Measurements from ENCODE around the gene GSTO1. TPM values are rescaled to one million over a fixed set of nuclear protein-coding genes. Genes with fewer than 3 reads are reported as not detected.

GSTO1 gene
- total RNA-seq, 3 donors from 2014 or later (not counting 1 experiment from before 2014, with no cell fraction given): 27.8 to 38.0 (median 31.5) TPM

DNA sequence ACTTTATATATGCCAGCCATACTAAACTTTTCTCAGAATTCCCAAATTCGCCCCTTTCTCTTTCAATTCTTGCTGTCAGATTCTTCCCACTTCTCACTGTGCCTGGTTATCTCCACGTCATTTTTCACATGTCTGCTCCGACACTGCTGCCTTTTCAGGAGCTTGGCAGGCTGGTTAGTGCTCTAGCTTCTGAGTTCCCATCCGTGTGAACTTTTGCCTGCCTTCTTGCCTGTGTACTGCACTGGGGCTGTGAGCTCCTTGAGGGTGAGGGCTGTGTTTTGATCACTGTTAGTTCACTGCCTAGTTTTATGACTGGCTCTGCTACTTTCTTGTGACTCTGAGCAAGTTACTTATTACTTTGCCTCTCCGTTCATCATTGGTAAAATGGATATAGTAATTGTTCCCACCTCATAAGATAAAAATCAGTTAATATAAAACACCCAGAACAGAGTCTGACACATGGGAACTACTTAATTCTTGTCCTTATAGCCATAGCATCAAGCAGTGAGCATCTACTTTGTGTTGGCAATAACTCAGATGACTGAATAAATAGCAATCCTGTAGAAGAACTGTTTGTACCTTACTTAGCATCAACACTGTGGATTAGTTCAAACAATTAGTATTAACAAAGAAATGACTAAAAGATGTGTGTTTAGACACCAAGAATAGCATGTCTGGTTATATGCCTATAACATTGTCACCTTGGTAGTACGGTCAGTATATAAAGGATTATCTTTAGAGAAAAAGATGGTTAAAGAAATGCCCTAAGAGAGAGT is 5.5 kb downstream of the GSTO1 start:
- Mint-ChIP-seq H3K4me1 (peaks cover 62 to 67% of the 10 kb centered on the region in 2 donors), H3K9me3 (no peaks in the 10 kb centered on the region), H3K27ac (peak overlapping the region; percentile 73 to 82), H3K4me3 (peak overlapping the region; percentile 7), H3K36me3 (peaks cover 18% of the 10 kb centered on the region), H3K27me3 (ENCODE audit: low read depth in 2 of 2) (no peaks in the 10 kb centered on the region)
- Histone ChIP-seq H3K4me3 (ENCODE audit: low read length) (no peak overlapping the region), H3K4me1 (ENCODE audit: control insufficient read depth, insufficient read depth, low read length) (peaks cover 7% of the 10 kb centered on the region), H3K27ac (ENCODE audit: low read length) (peak overlapping the region; percentile 16), H3K27me3 (ENCODE audit: control insufficient read depth, insufficient read depth, low read length) (no peaks in the 10 kb centered on the region), H3K36me3 (ENCODE audit: control insufficient read depth, insufficient read depth, low read length) (peaks cover 68% of the 10 kb centered on the region), H3K9me3 (ENCODE audit: control insufficient read depth, insufficient read depth, low read length) (no peaks in the 10 kb centered on the region)
- DNase-seq (no peak), ATAC-seq (no peak)
- TF ChIP-seq, protein P1, sequence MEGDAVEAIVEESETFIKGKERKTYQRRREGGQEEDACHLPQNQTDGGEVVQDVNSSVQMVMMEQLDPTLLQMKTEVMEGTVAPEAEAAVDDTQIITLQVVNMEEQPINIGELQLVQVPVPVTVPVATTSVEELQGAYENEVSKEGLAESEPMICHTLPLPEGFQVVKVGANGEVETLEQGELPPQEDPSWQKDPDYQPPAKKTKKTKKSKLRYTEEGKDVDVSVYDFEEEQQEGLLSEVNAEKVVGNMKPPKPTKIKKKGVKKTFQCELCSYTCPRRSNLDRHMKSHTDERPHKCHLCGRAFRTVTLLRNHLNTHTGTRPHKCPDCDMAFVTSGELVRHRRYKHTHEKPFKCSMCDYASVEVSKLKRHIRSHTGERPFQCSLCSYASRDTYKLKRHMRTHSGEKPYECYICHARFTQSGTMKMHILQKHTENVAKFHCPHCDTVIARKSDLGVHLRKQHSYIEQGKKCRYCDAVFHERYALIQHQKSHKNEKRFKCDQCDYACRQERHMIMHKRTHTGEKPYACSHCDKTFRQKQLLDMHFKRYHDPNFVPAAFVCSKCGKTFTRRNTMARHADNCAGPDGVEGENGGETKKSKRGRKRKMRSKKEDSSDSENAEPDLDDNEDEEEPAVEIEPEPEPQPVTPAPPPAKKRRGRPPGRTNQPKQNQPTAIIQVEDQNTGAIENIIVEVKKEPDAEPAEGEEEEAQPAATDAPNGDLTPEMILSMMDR (IDR thresholded peaks at IDR 0.05): no peak
- intact Hi-C loops (cut with micrococcal nuclease): loop anchor here (10.0 kb wide), 1 partner anchor 455 kb away; no protein-coding TSS in a partner anchor
- WGBS (ENCODE audit: insufficient coverage): 92% methylated on average over 5 of the region's 6 CpGs

DNA sequence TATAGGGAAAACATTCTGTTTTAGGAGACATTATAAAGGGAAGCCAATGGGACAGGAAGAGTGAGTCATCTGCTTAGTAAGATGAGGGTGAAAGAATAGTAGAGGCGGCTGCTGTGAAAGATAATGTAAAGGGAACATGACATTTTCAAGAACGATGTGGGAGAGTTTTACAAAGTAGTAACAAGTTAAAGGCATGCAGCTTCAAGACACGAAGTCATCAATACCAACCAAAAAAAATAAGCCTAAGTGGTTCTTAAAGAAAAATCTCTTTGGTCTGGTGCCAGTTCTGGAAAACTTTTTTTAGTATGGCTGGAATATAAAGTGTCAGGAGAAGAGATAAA is 6.1 kb downstream of the GSTO1 start:
- Histone ChIP-seq H3K4me1 (ENCODE audit: control insufficient read depth, insufficient read depth, low read length) (peaks cover 7% of the 10 kb centered on the region), H3K27ac (ENCODE audit: low read length) (peak overlapping the region; percentile 16), H3K9me3 (ENCODE audit: control insufficient read depth, insufficient read depth, low read length) (no peaks in the 10 kb centered on the region), H3K36me3 (ENCODE audit: control insufficient read depth, insufficient read depth, low read length) (peaks cover 73% of the 10 kb centered on the region), H3K27me3 (ENCODE audit: control insufficient read depth, insufficient read depth, low read length) (no peaks in the 10 kb centered on the region), H3K4me3 (ENCODE audit: low read length) (no peak overlapping the region)
- Mint-ChIP-seq H3K4me1 (peaks cover 62 to 67% of the 10 kb centered on the region in 2 donors), H3K9me3 (no peaks in the 10 kb centered on the region), H3K4me3 (peak overlapping the region; percentile 7), H3K27me3 (ENCODE audit: low read depth in 2 of 2) (no peaks in the 10 kb centered on the region), H3K27ac (peak overlapping the region; percentile 73 to 82), H3K36me3 (peaks cover 18% of the 10 kb centered on the region)
- 33% methylated on average over 1 of the region's 3 CpGs for WGBS (ENCODE audit: insufficient coverage)
- no peak for ATAC-seq
- DNase-seq: peak in 1 of 2 donors; percentile 23
- intact Hi-C loops (cut with micrococcal nuclease): loop anchor here (10.0 kb wide), 1 partner anchor 456 kb away; no protein-coding TSS in a partner anchor
- TF ChIP-seq, protein P1 (IDR thresholded peaks at IDR 0.05): no peak

DNA sequence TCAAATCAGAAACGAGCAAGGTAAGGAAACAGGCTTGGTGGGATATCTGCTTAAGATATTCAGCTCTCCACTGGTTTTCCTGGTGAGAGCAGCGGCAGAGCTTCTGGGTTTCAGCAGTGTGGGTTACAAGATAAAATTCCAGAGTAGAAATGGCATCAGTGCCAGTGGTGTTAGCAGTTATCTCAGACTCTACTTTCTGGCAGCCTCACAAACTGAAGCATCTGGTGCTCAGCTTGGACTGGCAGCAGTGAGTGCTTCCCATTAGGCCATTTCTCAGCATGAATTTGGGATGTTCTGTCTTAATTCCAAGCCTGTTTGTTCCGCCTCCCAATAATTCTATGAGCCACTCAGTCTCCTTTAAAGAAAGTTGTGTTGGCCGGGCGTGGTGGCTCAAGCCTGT is 7.4 kb downstream of the GSTO1 start:
- Histone ChIP-seq H3K4me3 (ENCODE audit: low read length) (no peak overlapping the region), H3K27me3 (ENCODE audit: control insufficient read depth, insufficient read depth, low read length) (no peaks in the 10 kb centered on the region), H3K27ac (ENCODE audit: low read length) (no peak overlapping the region), H3K9me3 (ENCODE audit: control insufficient read depth, insufficient read depth, low read length) (no peaks in the 10 kb centered on the region), H3K36me3 (ENCODE audit: control insufficient read depth, insufficient read depth, low read length) (peaks cover 80% of the 10 kb centered on the region), H3K4me1 (ENCODE audit: control insufficient read depth, insufficient read depth, low read length) (peaks cover 7% of the 10 kb centered on the region)
- TF ChIP-seq, protein P1 (IDR thresholded peaks at IDR 0.05): no peak
- peaks cover 18% of the 10 kb centered on the region for H3K36me3 Mint-ChIP-seq
- no peaks in the 10 kb centered on the region for H3K27me3 Mint-ChIP-seq (ENCODE audit: low read depth in 2 of 2)
- WGBS (ENCODE audit: insufficient coverage): 95% methylated on average over 5 of the region's 5 CpGs
- no peak overlapping the region for H3K4me3 Mint-ChIP-seq
- intact Hi-C loops (cut with micrococcal nuclease): loop anchor here (10.0 kb wide), 1 partner anchor 457 kb away; no protein-coding TSS in a partner anchor
- peaks cover 53 to 60% of the 10 kb centered on the region in 2 donors for H3K4me1 Mint-ChIP-seq
- DNase-seq (no peak), ATAC-seq (no peak)
- no peaks in the 10 kb centered on the region for H3K9me3 Mint-ChIP-seq
- peak overlapping the region in 1 of 2 donors; percentile 73 for H3K27ac Mint-ChIP-seq

All from natural killer cell (primary cell).